Mucosa of descending colon (tissue), 3 donors: ENCODE measurements around the gene PAIP2B. TPM values are rescaled to one million over a fixed set of nuclear protein-coding genes. Genes with fewer than 3 reads are reported as not detected.
A peak's percentile ranks its signal among the peaks of the same experiment; 100 is the strongest.

Source experiments
- ATAC-seq: fragments of 200-7000 bp; cut with Tn5 transposase; one replicate; pipeline ENCODE4 v1.9.1; 2020; ENCODE audit warnings: mild to moderate bottlenecking, moderate library complexity
- DNase-seq, 3 donors: peaks; one replicate each; pipeline ENCODE4 v3.0.0-alpha.2; 2020
- H3K36me3 ChIP-seq: fragments of 200-600 bp; one replicate; pipeline ENCODE4 v1.8.0; 2021; ENCODE audit warnings: low read depth, mild to moderate bottlenecking
- H3K4me1 ChIP-seq: fragments of 200-600 bp; one replicate; pipeline ENCODE4 v1.8.0; 2021; ENCODE audit warnings: low read depth, mild to moderate bottlenecking
- H3K4me3 ChIP-seq: fragments of 200-600 bp; one replicate; pipeline ENCODE4 v1.8.0; 2021; ENCODE audit warnings: mild to moderate bottlenecking
- H3K9me3 ChIP-seq: fragments of 200-600 bp; one replicate; pipeline ENCODE4 v1.8.0; 2021; ENCODE audit warnings: mild to moderate bottlenecking
- intact Hi-C, 2 donors: fragments of 100-400 bp; cut with DNase I in 1 of 2; cut with micrococcal nuclease in 1 of 2; formaldehyde crosslinking; loops; one replicate each; pipeline versions ENCODE4 v1.11.0 to v1.11.1; 2022; cut with DNase I, micrococcal nuclease
- long read RNA-seq, 2 donors: library from polyadenylated mRNA; unstranded; transcript quantifications; one replicate each; pipeline ENCODE4 v2.0.0, GENCODE V29; 2019 to 2021
- total RNA-seq, 3 donors: library from RNA; stranded (reverse); fragmentation: NEBNext Ultra II Directional in 2 of 3; extraction: Animal tissue kit (Norgen Biotek cat#: 25700) in 2 of 3; gene quantifications; one replicate each; pipeline versions ENCODE4 v1.2.1 to v1.2.4, GENCODE V29; 2021 to 2023
- TF ChIP-seq, protein P1 (sequence below): fragments of 200-600 bp; IDR thresholded peaks from one replicate; pipeline ENCODE4 v1.8.0; 2022; ENCODE audit warnings: antibody characterized with exemption, mild to moderate bottlenecking
- donor health status: DM: no; HTN: no; CAD: no; lungs with moderate emphysema.
- donor health status: DM: no; HTN: no; CAD: no.
- donor health status: DM: no; HTN: yes; CAD: no.

The PAIP2B gene, protein sequence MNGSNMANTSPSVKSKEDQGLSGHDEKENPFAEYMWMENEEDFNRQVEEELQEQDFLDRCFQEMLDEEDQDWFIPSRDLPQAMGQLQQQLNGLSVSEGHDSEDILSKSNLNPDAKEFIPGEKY
- 10 to 100 TPM in 1 of 3 donors, 1 to 10 TPM in 2; 5.6 to 14.6 (median 6.5) TPM for total RNA-seq
- long read RNA-seq, donor 1, full-length matches to known transcripts: 4 of 4 reads
- long read RNA-seq, donor 1, partial matches to known transcripts: 0 of 4 reads
- long read RNA-seq, donor 1, other reads (novel, unspliced or antisense): 0 of 4 reads
- long read RNA-seq, donor 2, full-length matches to known transcripts: 2 of 2 reads
- long read RNA-seq, donor 2, partial matches to known transcripts: 0 of 2 reads
- long read RNA-seq, donor 2, other reads (novel, unspliced or antisense): 0 of 2 reads

DNA sequence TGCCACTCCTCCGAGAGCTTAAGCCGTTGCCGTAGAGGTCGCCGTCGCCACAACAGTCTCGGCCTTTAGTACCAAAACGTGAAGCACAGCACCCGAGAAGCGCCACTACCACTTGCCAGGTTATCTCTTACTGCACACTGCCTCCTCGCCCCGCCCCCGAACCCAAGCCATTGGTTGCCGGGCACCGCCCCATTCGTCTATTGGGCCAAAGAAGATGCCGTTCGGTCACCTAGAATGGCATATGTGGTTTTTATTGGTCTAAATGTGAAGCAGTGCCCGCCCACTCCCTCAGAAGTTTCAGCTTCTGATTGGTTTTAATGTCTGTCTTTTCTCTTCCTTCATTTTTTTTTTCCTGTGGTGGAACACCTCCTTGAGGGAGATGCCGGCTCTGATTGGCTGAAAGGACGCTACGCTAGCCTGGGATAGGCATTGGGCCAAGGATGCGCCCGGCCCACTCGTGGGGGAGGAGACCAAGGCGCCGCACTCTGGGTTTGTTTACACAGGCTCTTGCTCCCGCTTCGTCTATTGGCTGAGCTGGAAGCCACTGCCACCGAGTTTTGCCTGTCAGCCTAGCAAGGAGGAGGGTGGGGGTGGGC lies at the start of gene PAIP2B:
Gene PAIP2B (minus strand): TSS at position 139 of the 596 bp plus-strand sequence. CDS start 24,514 bp downstream, outside the sequence.
- peak; percentile 97 for ATAC-seq
- Histone ChIP-seq H3K4me1 (peaks cover 6% of the 10 kb centered on the region), H3K4me3 (peak within 1 kb of the TSS; percentile 68), H3K36me3 (peaks cover 5% of the 10 kb centered on the region), H3K9me3 (no peaks in the 10 kb centered on the region)
- TF ChIP-seq, protein P1, sequence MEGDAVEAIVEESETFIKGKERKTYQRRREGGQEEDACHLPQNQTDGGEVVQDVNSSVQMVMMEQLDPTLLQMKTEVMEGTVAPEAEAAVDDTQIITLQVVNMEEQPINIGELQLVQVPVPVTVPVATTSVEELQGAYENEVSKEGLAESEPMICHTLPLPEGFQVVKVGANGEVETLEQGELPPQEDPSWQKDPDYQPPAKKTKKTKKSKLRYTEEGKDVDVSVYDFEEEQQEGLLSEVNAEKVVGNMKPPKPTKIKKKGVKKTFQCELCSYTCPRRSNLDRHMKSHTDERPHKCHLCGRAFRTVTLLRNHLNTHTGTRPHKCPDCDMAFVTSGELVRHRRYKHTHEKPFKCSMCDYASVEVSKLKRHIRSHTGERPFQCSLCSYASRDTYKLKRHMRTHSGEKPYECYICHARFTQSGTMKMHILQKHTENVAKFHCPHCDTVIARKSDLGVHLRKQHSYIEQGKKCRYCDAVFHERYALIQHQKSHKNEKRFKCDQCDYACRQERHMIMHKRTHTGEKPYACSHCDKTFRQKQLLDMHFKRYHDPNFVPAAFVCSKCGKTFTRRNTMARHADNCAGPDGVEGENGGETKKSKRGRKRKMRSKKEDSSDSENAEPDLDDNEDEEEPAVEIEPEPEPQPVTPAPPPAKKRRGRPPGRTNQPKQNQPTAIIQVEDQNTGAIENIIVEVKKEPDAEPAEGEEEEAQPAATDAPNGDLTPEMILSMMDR: no peak
- intact Hi-C loops: no loop called here
- DNase-seq: peak; percentile 99 to 100 (median 99)

DNA sequence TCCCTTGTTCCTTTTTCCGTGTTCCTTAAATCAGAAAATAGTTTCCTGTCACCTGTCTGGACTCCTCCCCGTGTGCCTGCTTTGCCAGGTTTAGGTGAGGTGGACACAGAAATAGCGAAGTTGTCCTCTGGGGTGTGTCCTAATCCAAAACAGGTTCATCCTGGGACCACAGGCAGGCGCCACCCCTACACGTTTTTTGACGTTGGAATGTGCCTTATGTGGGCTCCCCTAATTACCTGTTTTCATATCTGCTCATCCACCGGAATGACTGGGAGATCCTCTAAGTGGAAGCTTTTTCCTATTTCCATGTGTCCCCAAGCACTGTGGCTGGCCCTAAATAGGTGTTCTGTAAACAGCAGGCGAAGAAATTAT lies 49.0 kb upstream of the PAIP2B start:
- no peak for DNase-seq
- TF ChIP-seq, protein P1: no peak
- no peak for ATAC-seq
- H3K9me3 ChIP-seq: no peaks in the 10 kb centered on the region
- intact Hi-C loops: no loop called here
- peaks cover 14% of the 10 kb centered on the region for H3K4me1 ChIP-seq
- no peak overlapping the region for H3K4me3 ChIP-seq
- no peaks in the 10 kb centered on the region for H3K36me3 ChIP-seq

DNA sequence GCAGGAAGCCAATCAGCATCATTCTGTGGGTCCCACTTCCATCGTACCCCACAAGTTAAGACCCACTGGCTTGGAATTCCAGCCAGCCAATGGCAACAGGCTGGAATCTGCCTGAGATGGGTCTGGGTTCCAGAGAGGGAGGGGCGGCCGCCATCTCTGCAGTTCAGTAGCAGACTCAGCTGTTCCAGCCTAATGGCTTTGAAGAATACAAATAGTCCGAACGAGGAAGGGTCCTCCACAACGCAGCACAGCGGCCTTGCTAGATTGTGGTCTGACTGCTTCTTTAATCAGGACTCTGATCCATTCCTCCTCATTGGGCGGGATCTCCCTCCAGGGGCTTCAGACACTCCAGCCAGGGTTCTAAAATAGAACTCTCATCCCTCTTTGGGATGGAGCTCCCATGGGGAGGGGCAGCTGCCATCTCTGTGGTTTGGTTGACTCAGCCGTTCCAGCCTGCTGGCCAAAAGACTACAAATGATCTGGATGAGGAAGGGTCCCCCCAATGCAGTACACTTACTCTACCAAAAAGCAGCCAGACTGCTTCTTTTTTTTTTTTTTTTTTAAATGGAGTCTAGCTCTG lies 42.7 kb upstream of the PAIP2B start:
- TF ChIP-seq, protein P1: no peak
- intact Hi-C loops: no loop called here
- ATAC-seq (no peak), DNase-seq (no peak)
- H3K4me3 ChIP-seq: no peak overlapping the region
- no peaks in the 10 kb centered on the region for H3K36me3 ChIP-seq
- H3K9me3 ChIP-seq: no peaks in the 10 kb centered on the region
- H3K4me1 ChIP-seq: no peaks in the 10 kb centered on the region

DNA sequence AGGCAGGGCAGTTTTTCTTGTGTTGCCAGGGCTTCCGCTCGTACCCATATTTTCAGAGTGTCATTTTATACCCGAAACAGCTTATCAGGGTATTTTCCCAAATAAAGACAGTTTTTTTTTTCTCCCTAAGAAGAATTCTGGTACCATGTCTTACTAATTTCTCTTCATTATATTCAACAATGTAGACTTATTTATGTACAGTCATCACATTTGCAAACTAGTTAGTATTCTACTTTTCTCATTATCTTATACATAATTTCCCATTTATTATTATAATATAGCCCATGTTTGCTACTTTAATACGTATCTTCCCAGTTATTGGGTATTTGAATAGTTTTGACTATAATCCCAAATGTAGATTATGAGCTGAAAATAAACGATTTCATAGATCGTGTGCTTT lies 36.5 kb upstream of the PAIP2B start:
- TF ChIP-seq, protein P1: no peak
- Histone ChIP-seq H3K4me3 (no peak overlapping the region), H3K9me3 (no peaks in the 10 kb centered on the region), H3K4me1 (no peaks in the 10 kb centered on the region), H3K36me3 (no peaks in the 10 kb centered on the region)
- no peak for DNase-seq
- ATAC-seq: no peak
- intact Hi-C loops: no loop called here

DNA sequence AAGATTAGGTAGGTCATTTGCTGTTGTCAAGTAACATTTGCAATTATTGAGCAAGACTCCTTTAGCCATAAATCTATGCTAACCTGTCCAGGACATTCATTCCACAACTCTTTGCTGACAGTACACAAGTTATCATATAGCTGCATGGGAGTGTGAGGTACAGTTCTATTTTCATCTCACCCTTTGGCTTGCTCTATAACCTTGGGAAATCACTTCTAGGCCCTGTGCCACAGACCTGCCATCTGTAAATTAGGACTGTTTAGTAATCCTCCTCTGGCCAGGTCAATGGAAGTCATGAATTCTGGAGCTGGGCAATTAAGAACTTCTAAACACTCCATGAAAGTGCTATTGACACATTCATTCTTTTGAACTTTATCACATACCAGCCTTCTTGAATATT lies 34.6 kb upstream of the PAIP2B start:
- no peaks in the 10 kb centered on the region for H3K9me3 ChIP-seq
- ATAC-seq (no peak), DNase-seq (no peak)
- no peaks in the 10 kb centered on the region for H3K4me1 ChIP-seq
- no peaks in the 10 kb centered on the region for H3K36me3 ChIP-seq
- TF ChIP-seq, protein P1: no peak
- intact Hi-C loops: no loop called here
- no peak overlapping the region for H3K4me3 ChIP-seq
